GM13977 (cell line): ENCODE measurements around the gene ITPR3.

Experiments used
- DNase-seq: peaks from one replicate; pipeline ENCODE4 v3.0.0; 2012; ENCODE audit warnings: low spot score
- in situ Hi-C: fragments of 300-500 bp; cut with MboI; formaldehyde crosslinking; loops from one replicate; pipeline ENCODE4 v1.12.0; 2022; ENCODE audit warnings: low sequenced_read_pairs, low pct_unique_long_range_greater_than_20kb, mixed read lengths, inconsistent platforms; ENCODE audit not compliant: unreplicated experiment
- TF ChIP-seq, protein P1 (sequence below): IDR thresholded peaks from 2 replicates; pipeline ENCODE4 v1.5.1; 2012; ENCODE audit warnings: mild to moderate bottlenecking, control low read depth; ENCODE audit not compliant: insufficient read depth; ENCODE audit errors: extremely low read depth, missing control alignments

Gene ITPR3

DNA sequence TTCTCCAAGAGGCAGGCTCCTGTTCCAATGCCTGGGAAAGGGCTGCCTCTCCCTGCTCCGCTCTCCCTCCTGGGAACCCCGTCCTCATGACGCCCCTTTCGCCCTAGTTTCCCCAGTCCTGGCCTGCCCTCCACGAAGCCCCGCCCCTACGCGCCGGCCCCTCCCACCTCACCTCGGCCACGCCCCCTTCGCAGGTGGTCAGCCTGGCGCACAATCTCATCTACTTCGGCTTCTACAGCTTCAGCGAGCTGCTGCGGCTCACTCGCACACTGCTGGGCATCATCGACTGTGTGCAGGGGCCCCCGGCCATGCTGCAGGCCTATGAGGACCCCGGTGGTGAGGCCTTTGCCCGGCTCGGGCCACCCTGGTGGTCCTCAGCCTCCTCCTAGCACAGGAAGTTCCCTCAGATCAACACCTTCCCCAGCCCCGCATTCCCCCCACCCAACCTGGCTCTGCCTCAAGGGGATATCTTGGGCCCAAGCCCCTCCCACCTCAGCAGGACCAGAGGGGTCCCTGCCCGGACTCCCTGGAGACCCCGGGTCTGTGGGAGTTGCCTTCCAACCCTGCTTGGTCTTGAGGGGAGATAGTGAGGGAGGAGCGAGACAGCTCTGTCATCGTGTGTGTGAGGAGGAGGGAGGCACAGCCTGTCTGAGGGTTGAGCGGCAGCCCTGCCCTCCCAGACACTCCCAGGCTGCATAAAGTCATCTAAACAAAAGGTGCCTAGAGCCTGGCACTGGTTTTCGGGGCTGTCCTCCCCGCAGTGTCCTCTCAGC is 50.0 kb downstream of the ITPR3 start:
- no peak for DNase-seq
- TF ChIP-seq, protein P1, sequence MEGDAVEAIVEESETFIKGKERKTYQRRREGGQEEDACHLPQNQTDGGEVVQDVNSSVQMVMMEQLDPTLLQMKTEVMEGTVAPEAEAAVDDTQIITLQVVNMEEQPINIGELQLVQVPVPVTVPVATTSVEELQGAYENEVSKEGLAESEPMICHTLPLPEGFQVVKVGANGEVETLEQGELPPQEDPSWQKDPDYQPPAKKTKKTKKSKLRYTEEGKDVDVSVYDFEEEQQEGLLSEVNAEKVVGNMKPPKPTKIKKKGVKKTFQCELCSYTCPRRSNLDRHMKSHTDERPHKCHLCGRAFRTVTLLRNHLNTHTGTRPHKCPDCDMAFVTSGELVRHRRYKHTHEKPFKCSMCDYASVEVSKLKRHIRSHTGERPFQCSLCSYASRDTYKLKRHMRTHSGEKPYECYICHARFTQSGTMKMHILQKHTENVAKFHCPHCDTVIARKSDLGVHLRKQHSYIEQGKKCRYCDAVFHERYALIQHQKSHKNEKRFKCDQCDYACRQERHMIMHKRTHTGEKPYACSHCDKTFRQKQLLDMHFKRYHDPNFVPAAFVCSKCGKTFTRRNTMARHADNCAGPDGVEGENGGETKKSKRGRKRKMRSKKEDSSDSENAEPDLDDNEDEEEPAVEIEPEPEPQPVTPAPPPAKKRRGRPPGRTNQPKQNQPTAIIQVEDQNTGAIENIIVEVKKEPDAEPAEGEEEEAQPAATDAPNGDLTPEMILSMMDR, result no peak
- in situ Hi-C loops, result no loop called here

DNA sequence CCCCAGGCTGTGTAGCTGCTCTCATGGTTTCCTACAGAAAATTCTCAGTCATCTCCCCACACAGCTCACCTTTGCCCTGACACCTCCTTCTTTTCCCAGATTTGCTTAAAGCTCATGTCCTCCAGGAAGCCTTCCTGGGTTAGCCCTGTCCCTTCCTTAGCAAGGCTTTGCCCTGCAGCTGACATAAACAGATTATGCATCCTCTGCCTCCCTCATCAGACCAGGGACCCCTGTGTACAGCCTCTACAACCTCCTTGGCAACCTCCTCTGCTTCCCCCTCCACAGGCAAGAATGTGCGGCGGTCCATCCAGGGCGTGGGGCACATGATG is 50.6 kb downstream of the ITPR3 start:
- in situ Hi-C loops, result no loop called here
- TF ChIP-seq, protein P1, result no peak
- DNase-seq, result no peak

DNA sequence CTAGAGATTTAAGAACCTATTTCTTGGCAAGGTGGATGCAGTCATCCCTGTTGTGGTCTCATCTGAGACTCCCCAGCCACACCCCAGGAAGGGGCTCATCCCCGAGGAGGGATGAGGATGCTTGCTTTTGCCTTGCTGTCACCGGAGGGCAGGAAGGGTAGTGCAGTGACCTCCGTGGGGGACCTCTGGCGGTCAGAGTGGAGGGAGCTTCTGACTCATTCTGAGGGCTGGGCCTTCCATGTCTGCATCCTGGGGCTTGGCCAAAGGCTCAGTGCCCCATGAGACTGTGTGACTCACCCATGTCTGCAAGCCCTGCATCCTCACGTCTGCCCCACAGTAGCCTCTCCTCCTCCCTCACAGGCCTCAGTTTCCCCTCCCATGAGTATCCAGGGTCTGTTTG is 51.7 kb downstream of the ITPR3 start:
- TF ChIP-seq, protein P1, result peak; percentile 53
- in situ Hi-C loops, result no loop called here
- peak; percentile 61 for DNase-seq

DNA sequence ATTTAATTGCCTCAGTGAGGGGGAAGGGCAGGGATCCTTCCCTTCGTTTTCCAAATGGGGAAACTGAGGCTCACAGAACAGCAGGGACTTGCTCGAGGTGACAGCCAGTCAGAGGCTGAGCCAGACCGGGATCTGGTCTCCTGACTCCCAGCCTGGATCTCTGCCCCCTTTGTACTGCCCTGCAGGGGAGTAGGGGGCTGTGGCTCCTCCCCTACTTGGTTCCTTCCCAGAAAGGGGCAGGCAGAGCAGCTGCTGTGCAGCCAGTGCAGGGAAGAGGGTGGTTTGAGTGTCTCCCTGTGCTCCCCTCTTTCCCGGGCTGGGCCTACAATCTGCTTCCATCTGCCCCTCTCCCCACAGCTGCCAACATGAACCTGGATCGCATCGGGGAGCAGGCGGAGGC is 52.7 kb downstream of the ITPR3 start:
- no peak for DNase-seq
- TF ChIP-seq, protein P1, result no peak
- in situ Hi-C loops, result no loop called here

DNA sequence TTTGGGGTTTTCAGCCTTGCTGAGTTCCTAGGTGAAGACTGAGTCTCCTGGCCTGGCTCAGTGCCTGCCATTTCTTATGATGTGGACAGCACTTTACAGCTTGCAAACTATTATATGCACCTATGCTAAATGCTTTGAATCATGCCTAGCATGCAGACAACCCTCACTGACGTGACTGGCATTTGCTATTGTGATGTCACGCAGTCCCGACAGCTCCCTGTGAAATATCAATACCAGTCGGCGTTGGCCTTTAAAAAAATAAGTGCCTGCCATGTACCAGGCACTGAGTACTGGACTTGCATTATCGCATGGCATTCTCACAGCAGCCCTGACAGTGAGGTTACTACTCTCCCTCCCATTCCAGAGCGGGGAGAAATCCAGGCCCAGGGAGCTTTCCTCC is 54.8 kb downstream of the ITPR3 start:
- no peak for DNase-seq
- TF ChIP-seq, protein P1, result no peak
- in situ Hi-C loops, result no loop called here

DNA sequence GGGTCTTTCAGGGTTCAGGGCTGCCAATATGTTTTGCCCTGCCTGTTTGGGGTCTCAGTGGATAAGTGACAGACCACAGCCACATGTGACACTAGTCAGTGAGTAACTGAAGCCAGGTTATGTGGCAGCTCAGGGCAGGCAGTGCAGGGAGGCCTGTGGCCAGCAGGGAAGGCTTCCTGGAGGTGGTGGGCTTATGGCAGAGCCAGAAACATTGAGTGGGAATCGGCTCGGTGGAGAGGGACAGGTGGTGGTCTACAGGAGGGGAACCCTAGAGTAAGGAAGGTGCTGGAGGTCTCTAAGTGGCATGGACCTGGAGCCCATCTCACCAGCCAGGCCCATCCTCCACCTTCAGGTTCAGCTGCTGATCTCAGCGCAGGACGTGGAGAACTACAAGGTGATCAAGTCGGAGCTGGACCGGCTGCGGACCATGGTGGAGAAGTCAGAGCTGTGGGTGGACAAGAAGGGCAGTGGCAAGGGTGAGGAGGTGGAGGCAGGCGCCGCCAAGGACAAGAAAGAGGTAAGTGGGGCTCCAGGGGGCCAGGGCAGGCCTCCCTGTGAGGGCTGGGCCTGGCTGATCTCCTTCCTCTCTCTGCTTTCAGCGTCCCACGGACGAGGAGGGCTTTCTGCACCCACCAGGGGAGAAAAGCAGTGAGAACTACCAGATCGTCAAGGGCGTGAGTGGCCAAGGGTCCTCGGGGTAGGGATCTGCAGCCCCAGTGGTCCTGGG is 55.5 kb downstream of the ITPR3 start:
- DNase-seq, result no peak
- TF ChIP-seq, protein P1, result no peak
- in situ Hi-C loops, result no loop called here
